ENCODE measurements around the gene UBE3D. TPM values are rescaled to one million over a fixed set of nuclear protein-coding genes. Genes with fewer than 3 reads are reported as not detected.

Gene UBE3D
- total RNA-seq, 1 experiment from 2014 or later = 10.9 TPM

DNA sequence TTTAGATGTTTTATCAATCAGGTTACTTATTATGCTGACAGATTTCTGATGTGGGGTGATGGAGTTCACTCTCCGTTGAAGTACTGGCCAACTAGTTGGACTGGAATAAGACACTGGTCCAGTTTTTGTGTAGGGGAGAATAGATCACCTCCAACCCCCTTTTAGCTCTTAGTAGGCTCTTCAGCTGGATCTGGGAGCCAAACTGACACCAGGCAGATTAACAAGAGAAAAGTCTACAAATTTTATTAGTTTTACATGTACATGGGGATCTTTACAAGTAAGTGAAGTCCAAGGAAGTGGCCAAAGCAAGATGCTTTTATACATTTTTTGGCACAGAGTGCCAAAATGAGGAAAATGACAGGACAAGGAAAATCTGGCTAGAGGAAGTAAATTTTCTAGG, 107.1 kb downstream of the UBE3D start:
- Mint-ChIP-seq H3K27me3 (ENCODE audit: insufficient read depth, unreplicated experiment) (no peaks in the 10 kb centered on the region), H3K9me3 (ENCODE audit: unreplicated experiment) (no peaks in the 10 kb centered on the region), H3K27ac (ENCODE audit: unreplicated experiment) (no peak overlapping the region), H3K4me1 (ENCODE audit: low read depth, unreplicated experiment) (no peaks in the 10 kb centered on the region), H3K4me3 (ENCODE audit: unreplicated experiment) (no peak overlapping the region), H3K36me3 (ENCODE audit: insufficient read depth, unreplicated experiment) (no peaks in the 10 kb centered on the region)
- CTCF ChIA-PET = no interaction called here
- TF ChIP-seq, protein P1, sequence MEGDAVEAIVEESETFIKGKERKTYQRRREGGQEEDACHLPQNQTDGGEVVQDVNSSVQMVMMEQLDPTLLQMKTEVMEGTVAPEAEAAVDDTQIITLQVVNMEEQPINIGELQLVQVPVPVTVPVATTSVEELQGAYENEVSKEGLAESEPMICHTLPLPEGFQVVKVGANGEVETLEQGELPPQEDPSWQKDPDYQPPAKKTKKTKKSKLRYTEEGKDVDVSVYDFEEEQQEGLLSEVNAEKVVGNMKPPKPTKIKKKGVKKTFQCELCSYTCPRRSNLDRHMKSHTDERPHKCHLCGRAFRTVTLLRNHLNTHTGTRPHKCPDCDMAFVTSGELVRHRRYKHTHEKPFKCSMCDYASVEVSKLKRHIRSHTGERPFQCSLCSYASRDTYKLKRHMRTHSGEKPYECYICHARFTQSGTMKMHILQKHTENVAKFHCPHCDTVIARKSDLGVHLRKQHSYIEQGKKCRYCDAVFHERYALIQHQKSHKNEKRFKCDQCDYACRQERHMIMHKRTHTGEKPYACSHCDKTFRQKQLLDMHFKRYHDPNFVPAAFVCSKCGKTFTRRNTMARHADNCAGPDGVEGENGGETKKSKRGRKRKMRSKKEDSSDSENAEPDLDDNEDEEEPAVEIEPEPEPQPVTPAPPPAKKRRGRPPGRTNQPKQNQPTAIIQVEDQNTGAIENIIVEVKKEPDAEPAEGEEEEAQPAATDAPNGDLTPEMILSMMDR (IDR thresholded peaks at IDR 0.05; ENCODE audit: insufficient read depth in 1 of 2, low read depth in 1 of 2, low read length in 1 of 2, severe bottlenecking in 1 of 2, unreplicated experiment in 1 of 2) = no peak
- no peak overlapping the region for H3K4me3 ChIP-seq (ENCODE audit: low read depth, low read length)
- H3K4me1 ChIP-seq = no peaks in the 10 kb centered on the region
- no peaks in the 10 kb centered on the region for H3K9me3 ChIP-seq
- POLR2A ChIA-PET = no interaction called here
- H3K36me3 ChIP-seq (ENCODE audit: control insufficient read depth, insufficient read depth, low read length) = no peaks in the 10 kb centered on the region
- BruUV-seq (replicated peaks) = no TSS peak
- intact Hi-C loops (cut with micrococcal nuclease; ENCODE audit: unreplicated experiment) = no loop called here
- DNase-seq = no peak
- H3K27me3 ChIP-seq (replicated peaks; ENCODE audit: control insufficient read depth, insufficient read depth, low read length) = no peaks in the 10 kb centered on the region

- intact Hi-C loops (cut with micrococcal nuclease; ENCODE audit: unreplicated experiment) = no loop called here
- no peaks in the 10 kb centered on the region for H3K36me3 ChIP-seq (ENCODE audit: control insufficient read depth, insufficient read depth, low read length)
- H3K27me3 ChIP-seq (replicated peaks; ENCODE audit: control insufficient read depth, insufficient read depth, low read length) = no peaks in the 10 kb centered on the region
- H3K36me3 Mint-ChIP-seq (ENCODE audit: insufficient read depth, unreplicated experiment) = no peaks in the 10 kb centered on the region
- H3K9me3 Mint-ChIP-seq (ENCODE audit: unreplicated experiment) = no peaks in the 10 kb centered on the region
- no peak for DNase-seq
- H3K4me3 Mint-ChIP-seq (ENCODE audit: unreplicated experiment) = no peak overlapping the region
- no TSS peak for BruUV-seq (replicated peaks)
- CTCF ChIA-PET = interaction anchor here (0.7 kb wide), 1 partner anchor 235 kb away, joined by 3 read pairs; no protein-coding TSS in a partner anchor
- no peaks in the 10 kb centered on the region for H3K27me3 Mint-ChIP-seq (ENCODE audit: insufficient read depth, unreplicated experiment)
- no peak overlapping the region for H3K27ac Mint-ChIP-seq (ENCODE audit: unreplicated experiment)
- POLR2A ChIA-PET = no interaction called here
- no peaks in the 10 kb centered on the region for H3K4me1 ChIP-seq
- H3K4me1 Mint-ChIP-seq (ENCODE audit: low read depth, unreplicated experiment) = no peaks in the 10 kb centered on the region
- no peaks in the 10 kb centered on the region for H3K9me3 ChIP-seq
- H3K4me3 ChIP-seq (ENCODE audit: low read depth, low read length) = no peak overlapping the region
- TF ChIP-seq, protein P1 (IDR thresholded peaks at IDR 0.05; ENCODE audit: insufficient read depth in 1 of 2, low read depth in 1 of 2, low read length in 1 of 2, severe bottlenecking in 1 of 2, unreplicated experiment in 1 of 2) = no peak
These were observed 107.8 kb downstream of the UBE3D start for GRCh38 chr6:82957868-82958245.

- DNase-seq = no peak
- intact Hi-C loops (cut with micrococcal nuclease; ENCODE audit: unreplicated experiment) = no loop called here
- H3K9me3 ChIP-seq = no peaks in the 10 kb centered on the region
- no peaks in the 10 kb centered on the region for H3K4me1 Mint-ChIP-seq (ENCODE audit: low read depth, unreplicated experiment)
- no TSS peak for BruUV-seq (replicated peaks)
- H3K4me1 ChIP-seq = no peaks in the 10 kb centered on the region
- CTCF ChIA-PET = interaction anchor here (0.7 kb wide), 1 partner anchor 235 kb away, joined by 3 read pairs; no protein-coding TSS in a partner anchor
- H3K4me3 Mint-ChIP-seq (ENCODE audit: unreplicated experiment) = no peak overlapping the region
- TF ChIP-seq, protein P1 (IDR thresholded peaks at IDR 0.05; ENCODE audit: insufficient read depth in 1 of 2, low read depth in 1 of 2, low read length in 1 of 2, severe bottlenecking in 1 of 2, unreplicated experiment in 1 of 2) = no peak
- H3K27ac Mint-ChIP-seq (ENCODE audit: unreplicated experiment) = no peak overlapping the region
- H3K4me3 ChIP-seq (ENCODE audit: low read depth, low read length) = no peak overlapping the region
- no peaks in the 10 kb centered on the region for H3K27me3 Mint-ChIP-seq (ENCODE audit: insufficient read depth, unreplicated experiment)
- H3K27me3 ChIP-seq (replicated peaks; ENCODE audit: control insufficient read depth, insufficient read depth, low read length) = no peaks in the 10 kb centered on the region
- POLR2A ChIA-PET = no interaction called here
- no peaks in the 10 kb centered on the region for H3K36me3 ChIP-seq (ENCODE audit: control insufficient read depth, insufficient read depth, low read length)
- H3K9me3 Mint-ChIP-seq (ENCODE audit: unreplicated experiment) = no peaks in the 10 kb centered on the region
- H3K36me3 Mint-ChIP-seq (ENCODE audit: insufficient read depth, unreplicated experiment) = no peaks in the 10 kb centered on the region
These were observed 108.3 kb downstream of the UBE3D start for GRCh38 chr6:82957171-82957867.

All from Caco-2 (cell line).